NCI-H1417 (cell line): ENCODE results near the gene TMEM117.

Experiments
- DNase-seq, 3 experiments: peaks; one replicate each; lab custom pipeline; 2025; lab: John Stamatoyannopoulos, UW

TMEM117 gene

DNA sequence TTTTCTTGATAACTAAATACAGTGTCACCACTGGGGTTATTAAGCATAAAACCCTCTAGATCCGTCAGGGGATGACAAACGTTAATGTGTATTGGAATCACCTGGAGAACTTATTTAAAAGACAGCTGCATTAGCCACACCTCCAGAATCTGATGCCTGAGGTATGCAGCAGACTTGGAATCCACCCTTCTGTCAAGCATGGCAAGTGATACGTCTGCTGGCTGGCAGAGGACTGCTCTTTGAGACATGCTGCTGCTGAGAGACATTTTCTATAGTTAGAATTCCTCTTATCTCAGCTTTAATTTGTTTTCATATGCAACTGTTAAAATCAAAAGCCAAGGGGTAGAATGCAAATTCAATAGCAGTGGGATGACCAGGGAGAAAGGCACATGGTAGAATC lies 544.0 kb downstream of the TMEM117 start:
- peak in 1 of 3 experiments; percentile 34 for DNase-seq

DNA sequence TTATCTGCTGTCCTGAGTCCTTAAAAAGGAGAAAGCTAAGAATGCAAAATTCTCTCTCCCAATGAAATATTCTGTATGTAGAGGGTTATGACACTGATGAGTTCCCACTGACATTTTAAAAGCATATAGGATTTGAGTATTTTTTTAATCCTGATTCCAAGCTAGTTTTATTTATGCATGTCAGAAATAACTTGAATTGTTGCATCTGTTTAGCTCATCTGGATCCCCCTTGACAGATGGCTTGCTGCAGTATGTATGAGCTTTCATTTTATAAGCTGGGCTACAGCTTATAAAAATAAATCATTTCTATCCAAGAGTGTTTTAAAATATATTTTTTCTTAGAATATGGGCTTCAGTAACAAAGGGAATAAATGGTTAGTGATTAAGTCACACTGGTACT lies 545.0 kb downstream of the TMEM117 start:
- no peak for DNase-seq

- DNase-seq: no peak
Measured at GRCh38 chr12:44381341-44381740, 545.5 kb downstream of the TMEM117 start.

- DNase-seq: peak in 1 of 3 experiments; percentile 38
Measured at GRCh38 chr12:44384136-44384535, 548.3 kb downstream of the TMEM117 start.

- no peak for DNase-seq
Measured at GRCh38 chr12:44385964-44386363, 550.1 kb downstream of the TMEM117 start.

GRCh38 chr12:44387581-44387980 lies 551.7 kb downstream of the TMEM117 start:
- no peak for DNase-seq

DNA sequence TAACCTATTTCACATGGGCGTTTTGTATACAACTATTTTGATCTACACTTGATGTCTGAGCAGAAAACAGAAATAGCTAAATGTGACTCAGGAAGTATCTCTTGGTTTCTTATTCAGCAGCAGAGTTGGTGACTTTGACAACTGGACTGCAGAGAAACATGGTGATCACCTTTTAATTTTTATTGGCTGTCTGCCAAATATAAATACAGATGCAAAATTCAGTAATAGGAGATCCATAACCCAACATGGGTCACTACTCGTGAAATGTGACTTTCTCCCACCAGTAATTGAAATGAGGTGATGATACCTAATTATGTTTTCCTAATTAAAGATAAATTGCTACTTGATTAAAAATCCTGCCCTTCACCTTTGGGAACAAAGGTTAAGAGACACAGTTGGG lies 553.2 kb downstream of the TMEM117 start:
- DNase-seq: peak in 2 of 3 experiments; percentile 36 to 37

GRCh38 chr12:44389896-44390295 lies 554.0 kb downstream of the TMEM117 start:
- peak in 2 of 3 experiments; percentile 39 to 79 for DNase-seq

GRCh38 chr12:44397631-44398030 lies 561.8 kb downstream of the TMEM117 start:
- no peak for DNase-seq

DNA sequence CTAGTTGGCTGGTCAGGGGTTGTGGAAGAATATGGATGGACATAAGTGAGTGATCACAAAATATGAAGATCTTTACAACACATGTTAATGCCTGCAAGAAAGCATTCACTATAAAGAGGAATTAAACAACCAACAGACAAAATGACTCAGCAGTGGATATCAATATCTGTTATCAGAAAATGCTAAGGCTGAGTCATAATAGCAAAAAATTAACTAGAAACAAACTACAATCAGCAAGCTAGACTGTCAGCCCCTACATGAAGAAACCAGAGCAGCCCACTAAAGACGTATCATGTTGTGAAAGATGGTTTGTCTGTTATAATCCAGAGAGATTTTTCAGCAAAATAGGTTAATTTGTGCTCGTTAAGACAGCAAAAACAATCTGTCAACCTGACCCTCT lies 567.3 kb downstream of the TMEM117 start:
- DNase-seq: no peak

GRCh38 chr12:44405297-44405696 lies 569.4 kb downstream of the TMEM117 start:
- no peak for DNase-seq

DNA sequence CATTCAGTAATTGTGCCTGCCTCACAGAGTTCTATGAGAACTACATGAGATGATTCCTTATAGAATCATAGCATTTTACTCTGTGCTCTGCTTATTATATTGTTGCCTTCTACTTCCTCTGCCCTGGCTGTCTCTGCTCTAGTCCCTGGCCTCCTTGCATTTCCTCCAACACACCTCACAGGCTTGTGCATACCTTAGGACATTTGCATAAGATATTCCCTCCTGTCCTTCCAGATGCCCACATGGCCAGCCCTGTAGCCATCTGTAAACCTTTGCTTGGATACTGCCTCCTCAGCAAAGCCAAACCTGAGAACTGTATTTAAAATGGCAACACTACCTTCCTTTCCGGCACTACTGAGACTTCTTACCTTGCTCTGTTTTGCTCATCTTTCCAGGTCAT lies 586.7 kb downstream of the TMEM117 start:
- no peak for DNase-seq

DNA sequence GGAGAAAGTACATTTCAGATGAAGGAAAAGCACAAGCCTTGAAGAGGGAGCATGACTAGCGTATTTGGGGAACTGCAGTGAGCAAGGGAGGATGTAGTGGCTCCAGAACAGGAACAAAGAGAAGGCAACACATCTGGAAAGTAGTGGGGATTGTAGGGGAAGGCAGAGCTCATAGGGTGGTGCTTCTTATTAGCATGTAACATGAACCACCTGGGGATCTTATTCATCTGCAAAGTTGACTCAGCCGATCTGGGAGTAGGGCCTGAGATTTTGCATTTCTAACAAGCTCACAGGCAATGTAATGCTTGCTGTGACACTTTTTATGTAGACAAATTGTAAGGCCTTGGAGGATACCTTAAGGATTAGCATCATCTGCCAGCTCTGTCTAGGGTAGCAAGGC lies 592.9 kb downstream of the TMEM117 start:
- DNase-seq: no peak

GRCh38 chr12:44431647-44432343 lies 595.9 kb downstream of the TMEM117 start:
- no peak for DNase-seq

DNA sequence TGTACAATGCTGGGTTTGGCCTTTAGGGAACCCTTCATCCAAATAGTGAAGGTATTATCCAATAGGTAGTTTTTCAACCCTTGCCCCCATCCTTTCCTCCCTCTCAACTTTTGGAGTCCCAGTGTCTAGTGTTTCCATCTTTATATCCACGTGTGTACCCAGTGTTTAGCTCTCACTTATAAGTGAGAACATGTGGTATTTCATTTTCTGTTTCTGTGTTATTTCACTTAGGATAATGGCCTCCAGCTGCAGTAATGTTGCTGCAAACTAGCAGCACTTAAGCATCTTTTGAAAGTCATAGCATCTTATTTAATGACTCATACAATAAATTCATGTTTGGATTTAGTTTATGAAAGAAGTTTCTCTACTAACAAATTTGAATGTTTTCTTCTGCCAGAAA lies 597.8 kb downstream of the TMEM117 start:
- no peak for DNase-seq

- no peak for DNase-seq
Measured at GRCh38 chr12:44436756-44437155, 600.9 kb downstream of the TMEM117 start.
